Measurements from ENCODE around the gene CCDC14.
"Not testable (repeated sequence)": the region's sequence is repeated elsewhere in the genome, so short reads cannot be mapped to it uniquely, and the experiment has no call there.

The CCDC14 gene

GRCh38 chr3:123967260-123967659, 6.2 kb upstream of the CCDC14 start:
- not testable (repeated sequence) for DNase-seq (ENCODE audit: low read depth, low spot score)

GRCh38 chr3:123966799-123967198, 5.8 kb upstream of the CCDC14 start:
- DNase-seq (ENCODE audit: low read depth, low spot score), result not testable (repeated sequence)

GRCh38 chr3:123964793-123965192, 3.8 kb upstream of the CCDC14 start:
- DNase-seq (ENCODE audit: low read depth, low spot score), result not testable (repeated sequence)

GRCh38 chr3:123961508-123961856, 453 bp upstream of the CCDC14 start:
- DNase-seq (ENCODE audit: low read depth, low spot score), result no peak

- no peak for DNase-seq (ENCODE audit: low read depth, low spot score)
Measured at GRCh38 chr3:123953735-123954134, 7.3 kb downstream of the CCDC14 start.

GRCh38 chr3:123952844-123953520, 8.0 kb downstream of the CCDC14 start:
- DNase-seq (ENCODE audit: low read depth, low spot score), result no peak

- DNase-seq (ENCODE audit: low read depth, low spot score), result no peak
Measured at GRCh38 chr3:123951522-123952447, 9.2 kb downstream of the CCDC14 start.

- DNase-seq (ENCODE audit: low read depth, low spot score), result no peak
Measured at GRCh38 chr3:123949641-123950040, 11.4 kb downstream of the CCDC14 start.

- DNase-seq (ENCODE audit: low read depth, low spot score), result no peak
Measured at GRCh38 chr3:123948449-123948848, 12.6 kb downstream of the CCDC14 start.

- DNase-seq (ENCODE audit: low read depth, low spot score), result no peak
Measured at GRCh38 chr3:123947482-123947881, 13.5 kb downstream of the CCDC14 start.

GRCh38 chr3:123941542-123941941, 19.5 kb downstream of the CCDC14 start:
- DNase-seq (ENCODE audit: low read depth, low spot score), result no peak

- DNase-seq (ENCODE audit: low read depth, low spot score), result no peak
Measured at GRCh38 chr3:123941121-123941520, 19.9 kb downstream of the CCDC14 start.

- DNase-seq (ENCODE audit: low read depth, low spot score), result no peak
Measured at GRCh38 chr3:123939706-123940105, 21.3 kb downstream of the CCDC14 start.

GRCh38 chr3:123936400-123936799, 24.6 kb downstream of the CCDC14 start:
- DNase-seq (ENCODE audit: low read depth, low spot score), result no peak

- no peak for DNase-seq (ENCODE audit: low read depth, low spot score)
Measured at GRCh38 chr3:123935830-123936229, 25.2 kb downstream of the CCDC14 start.

GRCh38 chr3:123934250-123934649, 26.8 kb downstream of the CCDC14 start:
- DNase-seq (ENCODE audit: low read depth, low spot score), result no peak

GRCh38 chr3:123930445-123930844, 30.6 kb downstream of the CCDC14 start:
- no peak for DNase-seq (ENCODE audit: low read depth, low spot score)

GRCh38 chr3:123929325-123929724, 31.7 kb downstream of the CCDC14 start:
- no peak for DNase-seq (ENCODE audit: low read depth, low spot score)

GRCh38 chr3:123926396-123926795, 34.6 kb downstream of the CCDC14 start:
- DNase-seq (ENCODE audit: low read depth, low spot score), result no peak

- DNase-seq (ENCODE audit: low read depth, low spot score), result no peak
Measured at GRCh38 chr3:123920868-123921267, 40.2 kb downstream of the CCDC14 start.

GRCh38 chr3:123920383-123920782, 40.6 kb downstream of the CCDC14 start:
- DNase-seq (ENCODE audit: low read depth, low spot score), result no peak

- no peak for DNase-seq (ENCODE audit: low read depth, low spot score)
Measured at GRCh38 chr3:123919353-123919752, 41.7 kb downstream of the CCDC14 start.

GRCh38 chr3:123914829-123915228, 46.2 kb downstream of the CCDC14 start:
- DNase-seq (ENCODE audit: low read depth, low spot score), result no peak

Measured in activated naive CD8-positive, alpha-beta T cell treated with anti-CD3 and anti-CD28 coated beads, Interleukin-2, amount 50 U/mL, for 16 hours (primary cell).